HG02938 (cell line): ENCODE measurements around the gene SEMA6B.

Source experiments
- ATAC-seq: cut with Tn5 transposase; IDR thresholded peaks from one replicate; pipeline ENCODE4 v1.9.1; 2021; ENCODE audit warnings: mild to moderate bottlenecking, moderate library complexity; ENCODE audit not compliant: unreplicated experiment

Gene SEMA6B

GRCh38 chr19:4511300-4512054, 48.0 kb downstream of the SEMA6B start:
- ATAC-seq, result no peak

DNA sequence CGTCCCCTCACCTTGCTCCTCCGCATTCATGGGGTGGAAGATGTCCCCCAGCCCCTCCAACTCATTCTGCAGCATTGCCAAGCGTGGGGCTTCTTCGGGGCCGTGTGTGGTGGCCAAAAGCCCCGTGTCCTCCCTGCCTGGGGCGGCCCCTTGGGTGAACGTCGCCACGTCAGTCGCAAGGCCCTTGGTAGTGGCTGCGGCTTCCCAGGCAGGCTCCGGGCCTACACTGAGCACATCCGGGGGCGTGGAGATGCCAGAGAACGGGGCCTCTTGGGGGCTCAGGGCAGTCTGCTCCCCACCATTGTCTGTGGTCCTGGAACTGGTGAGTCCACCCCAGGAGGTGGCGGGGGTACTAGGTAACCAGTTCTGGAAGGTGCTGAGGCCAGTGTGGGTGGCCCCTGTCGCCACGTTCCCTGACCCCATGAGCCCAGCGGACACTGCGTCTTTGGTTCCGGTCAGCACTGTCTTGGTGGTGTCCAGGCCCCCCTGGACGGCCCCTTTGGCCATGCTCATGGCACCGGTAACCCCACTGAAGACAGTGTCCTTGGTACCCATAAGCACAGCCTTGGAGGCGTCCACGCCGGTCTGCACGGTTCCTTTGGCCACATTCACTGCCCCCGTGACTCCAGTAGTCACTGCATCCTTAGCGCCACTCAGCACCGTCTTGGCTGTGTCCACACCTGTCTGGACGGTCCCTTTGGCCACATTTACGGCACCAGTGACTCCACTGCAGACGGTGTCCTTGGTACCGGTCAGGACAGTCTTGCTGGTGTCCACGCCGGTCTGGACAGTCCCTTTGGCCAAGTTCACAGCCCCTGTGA, 48.8 kb downstream of the SEMA6B start:
- no peak for ATAC-seq

DNA sequence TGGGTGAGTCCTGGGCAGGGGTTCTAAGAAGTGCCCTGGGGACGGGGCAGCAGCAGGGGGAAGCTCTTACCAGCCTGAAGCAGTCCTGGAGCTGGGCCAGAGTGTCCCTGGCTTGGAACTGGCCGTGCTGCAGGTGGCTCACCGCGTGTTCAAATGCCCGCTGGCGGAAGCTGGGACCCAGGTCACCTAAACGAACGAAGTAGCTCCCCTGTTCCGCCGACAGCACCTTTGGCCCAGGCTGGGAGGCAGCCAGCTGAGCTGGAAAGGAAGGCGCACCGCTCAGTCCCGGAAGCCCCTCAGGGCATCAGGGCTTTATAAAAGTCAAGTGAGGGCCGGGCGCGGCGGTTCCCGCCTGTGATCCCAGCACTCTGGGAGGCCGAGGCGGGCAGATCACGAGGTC, 50.8 kb downstream of the SEMA6B start:
- no peak for ATAC-seq

- no peak for ATAC-seq
Measured at GRCh38 chr19:4507804-4508203, 51.7 kb downstream of the SEMA6B start.

GRCh38 chr19:4507150-4507452, 52.4 kb downstream of the SEMA6B start:
- no peak for ATAC-seq

GRCh38 chr19:4506449-4507149, 52.9 kb downstream of the SEMA6B start:
- no peak for ATAC-seq

- ATAC-seq, result no peak
Measured at GRCh38 chr19:4505570-4506448, 53.7 kb downstream of the SEMA6B start.

DNA sequence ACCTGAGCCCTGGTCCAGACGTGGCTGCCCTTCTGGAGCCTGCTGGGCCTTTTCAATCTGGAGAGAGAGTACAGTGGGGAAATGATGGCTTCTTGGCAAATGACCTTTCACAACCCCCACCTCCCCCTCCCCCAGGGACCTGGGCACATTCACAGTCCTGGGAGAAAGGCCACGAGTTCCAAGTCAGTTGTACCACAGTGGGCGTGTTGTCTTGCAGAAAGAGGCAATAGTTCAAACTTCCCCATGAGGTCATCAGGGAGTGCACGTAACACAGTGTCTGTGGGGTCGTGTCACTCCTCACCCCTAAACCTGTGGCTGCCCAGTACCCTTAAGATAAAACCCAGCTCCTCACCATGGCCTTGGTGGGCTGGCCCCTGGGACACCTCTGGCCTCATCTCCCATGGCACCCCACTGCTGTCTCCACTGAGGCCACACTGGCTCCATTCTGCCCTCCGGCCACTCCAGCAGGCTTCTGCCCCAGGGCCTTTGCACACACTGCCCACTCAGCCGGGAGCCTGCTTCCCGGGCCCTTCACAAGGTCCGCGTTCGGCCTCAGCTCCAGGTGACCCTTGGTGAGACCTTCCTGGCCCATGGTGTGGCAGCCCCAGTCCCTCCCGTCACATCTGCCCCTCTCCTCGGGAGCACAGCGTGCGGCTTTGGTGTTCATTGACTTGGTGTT, 54.5 kb downstream of the SEMA6B start:
- ATAC-seq, result no peak

DNA sequence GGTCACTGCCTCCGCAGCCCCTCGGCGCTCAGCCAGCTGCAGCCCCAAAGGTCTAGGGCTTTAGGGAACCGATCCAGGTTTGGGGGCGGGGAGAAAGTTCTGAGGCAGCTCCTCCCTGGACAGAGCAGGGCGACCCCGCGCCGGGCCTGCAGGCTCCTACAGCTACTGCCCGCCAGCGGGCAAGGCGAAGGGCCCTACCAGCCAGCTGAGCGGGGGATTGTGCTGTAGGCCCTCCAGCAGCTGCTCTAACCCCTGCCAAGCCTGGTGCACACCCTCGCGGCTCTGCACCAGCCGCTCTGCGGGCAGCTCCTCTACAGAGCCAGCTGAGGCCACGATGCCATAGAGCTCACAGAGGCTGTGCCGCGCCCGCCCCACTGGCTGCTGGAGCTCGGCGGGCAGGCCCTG, 55.2 kb downstream of the SEMA6B start:
- no peak for ATAC-seq

- no peak for ATAC-seq
Measured at GRCh38 chr19:4503825-4504170, 55.7 kb downstream of the SEMA6B start.

DNA sequence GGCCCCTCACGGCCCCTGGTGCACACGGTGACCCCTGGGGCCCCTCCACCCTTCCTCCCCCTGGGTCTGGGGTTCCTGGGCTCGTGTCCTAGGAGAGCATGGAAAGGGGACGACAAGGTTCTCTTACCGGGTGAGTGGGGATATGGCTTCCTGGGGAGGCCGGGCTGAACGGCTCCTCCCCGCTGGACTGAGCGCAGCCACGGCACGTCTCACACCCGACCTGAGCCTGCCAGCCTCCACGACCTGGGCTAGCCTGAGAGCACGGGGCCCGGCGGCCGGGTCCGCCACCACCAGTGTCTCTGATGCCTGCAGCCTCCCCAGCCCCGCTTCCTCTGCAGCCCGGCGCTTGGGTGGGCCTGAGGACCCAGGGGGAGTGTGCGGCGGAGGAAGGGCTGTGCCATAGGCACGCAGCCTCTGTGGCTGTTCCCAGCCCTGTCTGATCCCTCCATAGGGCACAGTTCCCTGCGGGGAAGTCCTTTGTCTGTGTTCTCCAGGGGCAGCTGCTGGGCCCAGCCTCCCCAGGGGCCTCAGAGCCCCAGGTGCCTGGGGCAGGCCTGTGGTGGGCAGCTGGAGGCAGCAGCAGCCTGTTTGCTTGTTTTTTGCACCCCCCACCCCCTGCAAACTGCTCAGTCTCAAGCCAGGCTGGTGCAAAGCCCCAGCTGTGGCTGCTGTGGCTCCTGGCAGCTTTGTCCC, 56.2 kb downstream of the SEMA6B start:
- ATAC-seq, result no peak

- no peak for ATAC-seq
Measured at GRCh38 chr19:4502282-4503131, 57.0 kb downstream of the SEMA6B start.

DNA sequence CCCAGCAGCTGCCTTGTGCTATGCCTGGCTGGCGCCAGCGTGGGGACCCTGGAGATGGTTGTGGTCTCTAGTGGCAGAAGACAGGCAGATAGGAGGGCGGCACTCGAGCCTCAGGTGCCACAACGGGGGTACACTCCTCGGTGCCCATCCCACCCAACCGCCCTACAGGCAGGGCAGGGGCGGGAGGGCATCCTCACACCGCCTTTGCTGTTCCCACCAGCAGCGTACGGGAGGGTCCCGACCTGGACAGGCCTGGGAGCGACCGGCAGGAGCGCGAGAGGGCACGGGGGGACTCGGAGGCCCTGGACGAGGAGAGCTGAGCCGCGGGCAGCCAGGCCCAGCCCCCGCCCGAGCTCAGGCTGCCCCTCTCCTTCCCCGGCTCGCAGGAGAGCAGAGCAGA, 57.8 kb downstream of the SEMA6B start:
- no peak for ATAC-seq

GRCh38 chr19:4500841-4501591, 58.5 kb downstream of the SEMA6B start:
- ATAC-seq, result no peak

GRCh38 chr19:4499855-4500254, 59.6 kb downstream of the SEMA6B start:
- ATAC-seq, result no peak

GRCh38 chr19:4499318-4499717, 60.2 kb downstream of the SEMA6B start:
- no peak for ATAC-seq

DNA sequence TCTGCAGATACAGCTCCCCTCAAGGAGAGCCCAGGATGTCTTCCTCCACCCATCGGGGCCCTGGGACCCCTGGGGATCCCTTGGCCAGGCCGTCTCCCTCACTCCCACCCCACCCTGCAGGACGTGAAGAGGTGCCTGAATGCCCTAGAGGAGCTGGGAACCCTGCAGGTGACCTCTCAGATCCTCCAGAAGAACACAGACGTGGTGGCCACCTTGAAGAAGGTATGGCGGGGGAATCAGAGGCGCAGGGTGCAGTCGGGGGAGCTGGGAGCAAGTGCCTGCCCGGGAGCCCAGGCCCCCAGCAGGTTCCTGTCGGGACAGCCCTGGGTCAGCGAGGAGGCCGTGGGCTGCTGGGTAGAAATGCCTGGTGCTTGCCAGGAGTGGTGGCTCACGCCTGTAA, 60.8 kb downstream of the SEMA6B start:
- ATAC-seq, result no peak

- ATAC-seq, result no peak
Measured at GRCh38 chr19:4497770-4498389, 61.6 kb downstream of the SEMA6B start.
